IPS DF 6.9 (cell line): ENCODE measurements around the gene ERICH6B.
A peak's percentile ranks its signal among the peaks of the same experiment; 100 is the strongest.

Experiments used
- DNase-seq: peaks from one replicate; pipeline ENCODE4 v3.0.0-alpha.2; 2013; ENCODE audit warnings: low read depth, low spot score
- H3K27ac ChIP-seq: one replicate; pipeline ENCODE4 v1.5.1; 2013; ENCODE audit warnings: low read length, control low read depth
- H3K27me3 ChIP-seq: 2 replicates; pipeline ENCODE4 v1.6.1; 2013; ENCODE audit warnings: mild to moderate bottlenecking, low read length; ENCODE audit not compliant: control insufficient read depth, insufficient read depth
- H3K36me3 ChIP-seq: 2 replicates; pipeline ENCODE4 v1.6.1; 2013; ENCODE audit warnings: low read length; ENCODE audit not compliant: control insufficient read depth, insufficient read depth
- H3K4me1 ChIP-seq: 2 replicates; pipeline ENCODE4 v1.6.1; 2013; ENCODE audit warnings: low read length; ENCODE audit not compliant: control insufficient read depth, insufficient read depth
- H3K4me3 ChIP-seq: 2 replicates; pipeline ENCODE4 v1.5.1; 2013; ENCODE audit warnings: mild to moderate bottlenecking, low read length
- H3K9me3 ChIP-seq: 2 replicates; pipeline ENCODE4 v1.6.1; 2013; ENCODE audit warnings: low read length, inconsistent platforms; ENCODE audit not compliant: control insufficient read depth, insufficient read depth
- WGBS: extraction: QIAGEN DNeasy Blood & Tissue Kit; methylation state at CpG from one replicate; pipeline ENCODE4 v1.1.7; 2013; ENCODE audit warnings: mixed read lengths, missing lambda C conversion rate; ENCODE audit not compliant: insufficient read length, insufficient coverage; 5-methylcytosine and 5-hydroxymethylcytosine counted together

The ERICH6B gene

DNA sequence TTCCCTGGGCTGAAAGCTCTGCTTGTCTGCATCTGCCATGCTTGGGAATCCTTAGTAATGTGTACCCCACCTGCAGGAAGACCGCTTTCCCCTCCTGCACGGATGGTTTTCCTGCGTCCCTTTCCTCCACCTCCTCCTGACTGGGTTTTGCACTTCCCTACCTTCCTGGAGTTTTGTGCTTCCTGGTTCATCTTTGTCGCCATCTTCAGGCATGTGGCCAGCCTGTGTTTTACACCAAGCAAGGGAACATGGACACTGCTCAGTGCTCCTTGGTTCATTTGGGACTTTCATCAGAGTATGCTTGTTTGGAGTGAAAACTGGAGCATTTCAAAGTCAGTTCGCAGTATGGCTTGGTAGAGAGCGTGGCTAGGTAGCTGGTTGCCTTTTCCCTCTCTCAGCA lies 30.7 kb downstream of the ERICH6B start:
- Histone ChIP-seq H3K4me1 (no peaks in the 10 kb centered on the region), H3K36me3 (no peaks in the 10 kb centered on the region), H3K9me3 (no peaks in the 10 kb centered on the region), H3K27me3 (no peaks in the 10 kb centered on the region), H3K4me3 (no peak overlapping the region), H3K27ac (no peak overlapping the region)
- DNase-seq: peak; percentile 4
- WGBS: no CpG with 5 or more reads among the region's 6 CpGs

DNA sequence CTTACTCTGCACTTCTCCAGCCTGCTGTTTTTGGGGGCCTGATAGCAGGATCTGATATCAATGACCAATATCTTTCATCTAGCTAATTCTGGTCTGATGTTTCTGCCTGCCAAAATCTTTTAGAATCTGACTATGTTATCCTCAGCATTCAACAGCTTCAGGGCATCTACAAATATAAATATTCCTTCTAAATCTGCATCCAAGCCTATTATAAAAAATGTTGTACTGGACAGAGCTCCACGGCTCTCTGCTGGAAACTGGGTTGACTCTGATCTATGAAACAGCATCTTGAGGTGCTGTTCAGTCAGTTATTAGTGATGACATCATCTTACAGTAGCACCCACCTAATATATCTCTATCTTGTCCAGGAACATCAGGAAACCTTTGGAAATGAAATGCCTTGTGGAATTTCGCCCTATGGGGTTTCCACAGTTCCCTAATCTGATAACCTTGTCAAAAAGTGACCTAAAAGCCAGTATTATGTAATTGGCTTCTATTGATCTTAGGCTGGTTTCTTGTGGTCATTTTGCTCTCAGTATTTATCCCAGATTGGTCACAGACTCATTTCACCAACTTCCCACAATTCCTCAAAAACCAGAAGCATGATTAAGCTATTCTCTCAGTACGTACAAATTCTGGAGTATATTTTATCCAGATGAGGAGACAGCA lies 33.0 kb downstream of the ERICH6B start:
- no peaks in the 10 kb centered on the region for H3K27me3 ChIP-seq
- no CpG with 5 or more reads among the region's 3 CpGs for WGBS
- DNase-seq: no peak
- H3K9me3 ChIP-seq: no peaks in the 10 kb centered on the region
- no peak overlapping the region for H3K4me3 ChIP-seq
- H3K36me3 ChIP-seq: no peaks in the 10 kb centered on the region
- H3K27ac ChIP-seq: no peak overlapping the region
- H3K4me1 ChIP-seq: no peaks in the 10 kb centered on the region

DNA sequence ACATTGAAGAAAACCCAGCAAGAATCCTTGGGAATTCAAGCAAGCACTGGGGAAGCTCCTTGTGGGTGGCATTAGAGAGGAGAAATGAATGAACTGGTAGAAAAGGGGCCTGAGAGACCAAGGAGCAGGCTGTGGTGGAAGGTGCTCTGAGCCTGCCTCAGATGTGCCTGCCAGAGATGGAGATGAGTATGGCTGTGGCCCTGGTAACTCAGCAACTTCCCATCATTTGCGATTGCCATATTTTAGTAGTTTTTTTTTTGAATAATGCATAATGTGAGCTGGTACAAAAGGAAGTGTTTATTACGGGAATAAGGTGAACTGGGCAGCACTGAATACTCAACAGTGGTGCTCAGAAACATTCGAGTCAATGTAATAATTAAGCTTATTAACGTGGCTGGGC lies 39.1 kb downstream of the ERICH6B start:
- Histone ChIP-seq H3K27ac (no peak overlapping the region), H3K4me1 (no peaks in the 10 kb centered on the region), H3K4me3 (no peak overlapping the region), H3K36me3 (no peaks in the 10 kb centered on the region), H3K27me3 (no peaks in the 10 kb centered on the region), H3K9me3 (no peaks in the 10 kb centered on the region)
- no CpG with 5 or more reads among the region's 4 CpGs for WGBS
- DNase-seq: no peak

DNA sequence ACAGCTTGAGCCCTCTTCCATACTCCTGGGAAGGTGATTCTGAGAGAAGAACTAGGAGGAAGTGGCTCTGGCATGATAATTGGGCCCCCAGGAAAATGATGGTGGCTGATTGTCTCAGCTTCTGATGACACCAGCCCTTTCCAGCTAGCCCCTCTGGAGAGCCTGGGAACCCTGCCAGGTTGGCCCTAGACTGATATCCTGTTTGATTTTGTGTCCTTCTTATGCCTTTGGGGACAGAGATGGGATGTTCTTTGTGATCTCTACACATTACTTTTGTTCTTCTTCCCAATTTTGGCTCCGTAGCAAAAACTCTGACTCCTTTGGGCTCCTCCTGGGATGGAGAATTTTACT lies 39.7 kb downstream of the ERICH6B start:
- WGBS: no CpG with 5 or more reads among the region's 1 CpG

DNA sequence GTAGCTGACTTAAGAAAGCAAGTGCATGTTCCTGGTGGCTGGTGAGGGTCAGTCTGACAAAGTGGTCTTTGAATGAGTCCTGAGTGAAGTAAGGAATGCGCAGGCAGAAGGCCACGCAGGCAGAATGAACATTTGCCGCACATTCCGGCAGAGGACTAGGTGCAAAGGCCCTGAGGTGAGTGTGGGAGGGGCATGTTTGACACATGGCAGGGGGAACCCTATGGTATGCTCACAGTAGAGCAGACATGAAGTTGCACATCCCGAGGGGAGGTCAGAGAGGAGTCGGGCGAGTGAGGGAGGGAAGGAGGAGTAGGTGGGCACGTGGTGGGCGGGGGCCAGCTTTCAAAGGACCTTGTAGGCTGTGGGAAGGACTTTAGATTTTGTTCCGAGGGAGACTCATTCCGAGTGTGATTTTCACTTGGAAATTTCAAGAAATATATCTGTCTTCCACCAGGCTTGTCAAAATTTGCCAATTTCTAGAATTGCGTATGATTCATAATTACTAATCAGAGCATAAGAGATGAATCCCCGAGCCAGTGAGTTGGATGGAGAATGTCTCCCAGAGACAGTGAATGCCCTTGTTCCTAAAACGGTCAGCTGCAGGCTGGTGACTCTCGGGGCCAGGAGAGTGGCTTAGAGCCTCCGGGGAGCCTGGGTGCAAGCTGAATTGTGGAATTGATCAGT lies 40.3 kb downstream of the ERICH6B start:
- Histone ChIP-seq H3K36me3 (no peaks in the 10 kb centered on the region), H3K27ac (no peak overlapping the region), H3K4me3 (no peak overlapping the region), H3K4me1 (no peaks in the 10 kb centered on the region), H3K27me3 (no peaks in the 10 kb centered on the region), H3K9me3 (peaks cover 3% of the 10 kb centered on the region; the same call in 1 of the 2 replicates)
- no peak for DNase-seq
- no CpG with 5 or more reads among the region's 16 CpGs for WGBS

More for the DNA sequence above, 39.7 kb downstream of the ERICH6B start:
- H3K4me3 ChIP-seq: no peak overlapping the region
- H3K27me3 ChIP-seq: no peaks in the 10 kb centered on the region
- H3K4me1 ChIP-seq: no peaks in the 10 kb centered on the region
- no peaks in the 10 kb centered on the region for H3K36me3 ChIP-seq
- DNase-seq: no peak
- H3K27ac ChIP-seq: no peak overlapping the region
- no peaks in the 10 kb centered on the region; the same call in 1 of the 2 replicates for H3K9me3 ChIP-seq

DNA sequence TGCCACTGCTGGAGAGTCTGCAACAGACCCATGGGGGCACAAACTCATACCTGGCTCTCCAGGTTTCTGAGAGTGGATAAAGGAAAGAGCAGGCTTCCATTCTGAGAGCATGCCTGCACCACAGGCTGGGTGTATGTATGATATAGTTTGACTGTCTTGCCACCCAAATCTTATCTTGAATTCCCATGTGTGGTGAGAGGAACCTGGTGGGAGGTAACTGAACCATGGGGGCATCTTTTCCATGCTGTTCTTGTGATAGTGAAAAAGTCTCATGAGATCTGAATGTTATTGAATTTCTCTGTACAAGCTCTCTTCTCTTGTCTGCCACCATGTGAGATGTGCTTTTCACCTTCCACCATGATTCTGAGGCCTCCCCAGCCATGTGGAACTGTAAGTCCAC lies 50.2 kb downstream of the ERICH6B start:
- DNase-seq: no peak

DNA sequence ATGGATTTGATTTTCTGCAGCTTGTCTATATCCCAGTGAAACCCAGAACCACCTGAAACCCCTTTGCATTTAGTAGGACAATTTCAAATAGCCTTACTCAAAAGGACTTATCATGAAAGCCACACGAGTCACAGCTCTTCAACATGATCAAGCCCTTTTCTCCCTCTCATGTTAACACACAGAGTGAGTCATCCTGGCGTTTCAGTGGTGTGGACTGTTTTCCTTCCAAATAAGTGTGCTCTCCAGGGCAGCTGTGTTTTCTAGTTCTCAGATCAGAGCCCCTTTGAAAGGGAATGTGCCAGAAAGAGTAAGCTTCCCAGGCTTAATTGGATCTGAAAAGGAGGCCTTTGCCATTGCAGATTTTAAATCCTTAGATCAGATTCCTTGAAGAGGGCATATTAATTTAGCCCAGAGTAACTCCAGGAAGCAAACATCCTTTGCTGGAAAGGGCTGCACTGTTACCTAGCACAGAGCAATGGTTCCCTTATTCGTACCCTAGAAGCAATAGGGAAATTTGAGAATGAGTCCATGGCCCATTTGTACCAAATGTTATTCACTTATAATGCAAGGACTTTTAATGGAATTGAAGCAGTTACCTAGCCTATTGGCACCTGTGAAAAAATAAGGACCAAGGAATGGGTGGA lies 51.3 kb downstream of the ERICH6B start:
- no peak for DNase-seq
- H3K27ac ChIP-seq: no peak overlapping the region
- WGBS: no CpG with 5 or more reads among the region's 3 CpGs

More for the DNA sequence above, 50.2 kb downstream of the ERICH6B start:
- Histone ChIP-seq H3K36me3 (no peaks in the 10 kb centered on the region), H3K9me3 (no peaks in the 10 kb centered on the region; the same call in 1 of the 2 replicates), H3K27me3 (no peaks in the 10 kb centered on the region), H3K27ac (no peak overlapping the region), H3K4me3 (no peak overlapping the region), H3K4me1 (peaks cover 2% of the 10 kb centered on the region; the same call in 1 of the 2 replicates)

DNA sequence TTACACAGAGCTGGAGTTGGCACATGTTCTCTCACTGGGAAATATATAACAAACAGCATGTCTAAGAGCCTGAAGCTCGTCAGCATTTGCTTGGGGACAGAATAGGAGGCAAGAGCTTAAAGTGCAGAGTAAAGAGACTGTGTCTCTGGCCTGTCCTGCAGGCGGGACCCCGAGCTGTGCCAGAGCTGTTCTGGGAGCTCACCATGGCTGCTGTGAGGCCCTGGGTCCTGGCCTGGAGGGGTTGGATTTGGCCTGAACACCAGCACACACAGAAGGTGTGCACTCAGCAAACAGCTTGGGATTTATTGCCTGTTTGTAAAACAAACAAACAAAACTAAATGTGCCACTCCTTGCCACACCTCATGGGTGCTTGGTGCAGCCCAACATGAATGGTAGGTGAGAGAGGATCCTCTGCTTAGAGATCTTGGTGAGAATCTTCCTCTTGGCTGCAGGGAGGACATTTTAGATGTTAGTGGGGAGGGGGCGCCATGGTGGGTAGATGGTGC lies 60.9 kb downstream of the ERICH6B start:
- H3K4me1 ChIP-seq: no peaks in the 10 kb centered on the region
- no peak overlapping the region for H3K27ac ChIP-seq
- DNase-seq: no peak
- H3K9me3 ChIP-seq: no peaks in the 10 kb centered on the region
- H3K4me3 ChIP-seq: no peak overlapping the region
- no peaks in the 10 kb centered on the region for H3K36me3 ChIP-seq
- no CpG with 5 or more reads among the region's 4 CpGs for WGBS
- H3K27me3 ChIP-seq: no peaks in the 10 kb centered on the region

More for the DNA sequence above, 51.3 kb downstream of the ERICH6B start:
- Histone ChIP-seq H3K9me3 (no peaks in the 10 kb centered on the region; the same call in 1 of the 2 replicates), H3K27me3 (no peaks in the 10 kb centered on the region), H3K4me3 (no peak overlapping the region), H3K36me3 (no peaks in the 10 kb centered on the region), H3K4me1 (peaks cover 2% of the 10 kb centered on the region; the same call in 1 of the 2 replicates)

DNA sequence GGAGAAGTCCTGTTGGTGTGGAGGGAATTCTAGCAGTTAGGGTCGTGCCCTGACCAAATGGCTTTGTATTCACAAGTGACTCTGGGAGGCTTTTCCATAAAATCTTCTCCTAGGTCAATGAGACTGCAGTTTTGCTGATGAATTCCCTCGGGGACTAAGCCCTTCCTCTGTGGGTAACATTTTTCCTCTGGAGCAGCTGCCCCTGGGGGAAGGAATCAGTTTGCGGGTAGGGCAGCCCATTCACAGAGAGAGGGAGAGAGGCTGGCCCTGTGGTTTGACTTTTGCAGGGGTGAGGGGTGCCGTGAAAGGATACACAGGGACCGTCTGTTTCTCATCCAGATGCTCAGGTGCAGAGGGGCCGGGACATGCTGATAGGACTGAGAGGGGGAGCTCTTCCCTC lies 67.3 kb downstream of the ERICH6B start:
- DNase-seq: no peak
- Histone ChIP-seq H3K9me3 (no peaks in the 10 kb centered on the region), H3K36me3 (no peaks in the 10 kb centered on the region), H3K27ac (no peak overlapping the region), H3K4me1 (no peaks in the 10 kb centered on the region), H3K27me3 (no peaks in the 10 kb centered on the region), H3K4me3 (no peak overlapping the region)
- WGBS: no CpG with 5 or more reads among the region's 6 CpGs

DNA sequence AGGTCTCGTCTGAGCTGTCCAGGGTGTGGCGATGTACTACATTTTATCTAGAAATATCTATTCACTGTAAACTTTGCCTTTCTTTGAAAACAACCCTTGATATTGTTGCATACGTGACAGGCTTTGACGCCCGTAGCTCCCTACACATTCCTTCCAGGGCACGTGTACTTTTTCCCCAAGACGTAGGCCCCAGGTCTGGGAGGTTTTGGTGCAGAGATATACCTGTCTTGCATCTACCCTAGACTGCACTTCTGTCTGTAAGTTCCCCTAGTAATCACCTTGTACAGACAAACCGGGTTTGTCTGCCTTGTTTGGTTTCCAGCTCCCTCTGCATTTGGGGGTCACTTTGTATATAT lies 69.2 kb downstream of the ERICH6B start:
- no peaks in the 10 kb centered on the region for H3K27me3 ChIP-seq
- H3K27ac ChIP-seq: no peak overlapping the region
- no peaks in the 10 kb centered on the region for H3K36me3 ChIP-seq
- H3K9me3 ChIP-seq: no peaks in the 10 kb centered on the region
- no CpG with 5 or more reads among the region's 8 CpGs for WGBS
- DNase-seq: no peak
- no peaks in the 10 kb centered on the region for H3K4me1 ChIP-seq
- no peak overlapping the region for H3K4me3 ChIP-seq
